ENCODE results near the gene STX16. TPM values are rescaled to one million over a fixed set of nuclear protein-coding genes. Genes with fewer than 3 reads are reported as not detected.

STX16 gene
- total and polyA plus RNA-seq, 9 of the 15 experiments (the other 6 are each of a cell fraction or from before 2014, with no cell fraction given), result 4.4 to 43.5 (median 14.7) TPM

- no peak for TF ChIP-seq TSHZ1 (CRISPR knock-in tag; IDR thresholded peaks at IDR 0.05)
- TF ChIP-seq ETS2 (tag; IDR thresholded peaks at IDR 0.05; ENCODE audit: borderline replicate concordance, poor library complexity, severe bottlenecking), result no peak
These were observed 54.3 kb downstream of the STX16 start (continued) for GRCh38 chr20:58705208-58705926.

- no peaks in the 10 kb centered on the region for H3K79me2 ChIP-seq (ENCODE audit: control insufficient read depth, insufficient read depth, low read length)
- H3K9ac ChIP-seq (ENCODE audit: insufficient read depth in 1 of 2, low read depth in 2 of 2, low read length in 2 of 2), result no peak overlapping the region; a peak in 1 of 4 replicates
- no peak for ATAC-seq
- H2AFZ ChIP-seq (ENCODE audit: low read depth, low read length), result no peak overlapping the region
- no peaks in the 10 kb centered on the region for H4K20me1 ChIP-seq (replicated peaks; ENCODE audit: control insufficient read depth, insufficient read depth, low read length)
- in situ Hi-C loops (cut with MboI), result no loop called here
- no peak for DNase-seq (ENCODE audit: extremely low read depth in 1 of 4, low spot score in 3 of 4)
- no peak overlapping the region for H3K4me2 ChIP-seq (ENCODE audit: insufficient read depth, low read length)
- ChIA-PET POLR2A (interaction anchor here (0.8 to 1.2 kb wide), 4 partner anchors 8 to 15 kb away, joined by 3 to 4 read pairs (median 4); no protein-coding TSS in a partner anchor), CTCF (ENCODE audit: low intra/inter-chr PET ratio) (no interaction called here)
- no peaks in the 10 kb centered on the region; the same call in 2 of the 3 replicates for H3K36me3 ChIP-seq (ENCODE audit: control insufficient read depth, insufficient read depth, low read length)
- no peaks in the 10 kb centered on the region for H3K27me3 ChIP-seq (ENCODE audit: control insufficient read depth in 2 of 2, insufficient read depth in 2 of 2, low read length in 2 of 2)
- H3K9me3 ChIP-seq (replicated peaks; ENCODE audit: control insufficient read depth, insufficient read depth, low read depth, low read length), result no peaks in the 10 kb centered on the region
- no TSS peak for BruUV-seq (replicated peaks)
- intact Hi-C loops (cut with micrococcal nuclease), result no loop called here
- no peak overlapping the region for H3K27ac ChIP-seq (ENCODE audit: extremely low read depth, low read depth, low read length)
- 42% methylated on average over 15 of the region's 20 CpGs for WGBS (ENCODE audit: insufficient coverage, low coverage, missing lambda C conversion rate)
- no peak overlapping the region for H3K4me3 ChIP-seq
- H3K4me1 ChIP-seq (replicated peaks in 1 of 2; ENCODE audit: control insufficient read depth in 2 of 2, insufficient read depth in 2 of 2, low read length in 2 of 2), result no peaks in the 10 kb centered on the region; a peak in 1 of 5 replicates
- FAIRE-seq, result no peak
- H3K9me1 ChIP-seq (ENCODE audit: control insufficient read depth, insufficient read depth, low read length), result peaks cover 2% of the 10 kb centered on the region
- no peak for TF ChIP-seq GABPA (tag; conservative IDR thresholded peaks at IDR 0.05; ENCODE audit: low read depth)
- TF ChIP-seq ETV1 (tag; conservative IDR thresholded peaks at IDR 0.05; ENCODE audit: low read depth), result no peak
- TF ChIP-seq IRF2 (CRISPR knock-in tag; IDR thresholded peaks at IDR 0.05), result no peak
- TF ChIP-seq KAT7 (CRISPR knock-in tag; IDR thresholded peaks at IDR 0.05; ENCODE audit: borderline replicate concordance), result no peak
- no peak for TF ChIP-seq RHOXF2B (CRISPR knock-in tag; conservative IDR thresholded peaks at IDR 0.05)
- no peak for TF ChIP-seq ZNF511 (CRISPR knock-in tag; IDR thresholded peaks at IDR 0.05)
- no peak for TF ChIP-seq ZNF655 (CRISPR knock-in tag; IDR thresholded peaks at IDR 0.05)
- no peak for TF ChIP-seq ZKSCAN1 (IDR thresholded peaks at IDR 0.05; ENCODE audit: low read depth, low read length)
- no peak for TF ChIP-seq FOXK1 (CRISPR knock-in tag; IDR thresholded peaks at IDR 0.05; ENCODE audit: borderline replicate concordance)
- TF ChIP-seq PRMT5 (CRISPR knock-in tag; IDR thresholded peaks at IDR 0.05), result no peak
- no peak for TF ChIP-seq SMAD2 (IDR thresholded peaks at IDR 0.05; ENCODE audit: low read depth, low read length)
- TF ChIP-seq CHD2 (IDR thresholded peaks at IDR 0.05; ENCODE audit: low read depth, low read length), result no peak
These were observed 55.2 kb downstream of the STX16 start for GRCh38 chr20:58706150-58706892.
